SKM-1 treated with dmso at 0.1 percent for 144 hours (cell line): ENCODE data around the gene TMEM72.

ENCODE experiments used
- DNase-seq: peaks from one replicate; lab custom pipeline; 2025; ENCODE audit not compliant: unreplicated experiment; lab: John Stamatoyannopoulos, UW

The TMEM72 gene

GRCh38 chr10:44951576-44952226 is 40.6 kb downstream of the TMEM72 start:
- no peak for DNase-seq

GRCh38 chr10:44952779-44953231 is 41.7 kb downstream of the TMEM72 start:
- DNase-seq, result no peak

- DNase-seq, result no peak
Observed at GRCh38 chr10:44954042-44954441, 42.9 kb downstream of the TMEM72 start.

GRCh38 chr10:44954962-44955361 is 43.8 kb downstream of the TMEM72 start:
- DNase-seq, result no peak

- DNase-seq, result no peak
Observed at GRCh38 chr10:44955413-44956070, 44.4 kb downstream of the TMEM72 start.

GRCh38 chr10:44956226-44956625 is 45.1 kb downstream of the TMEM72 start:
- DNase-seq, result no peak

GRCh38 chr10:44956717-44957706 is 45.9 kb downstream of the TMEM72 start:
- no peak for DNase-seq

GRCh38 chr10:44958196-44958897 is 47.2 kb downstream of the TMEM72 start:
- no peak for DNase-seq

- no peak for DNase-seq
Observed at GRCh38 chr10:44958898-44959246, 47.7 kb downstream of the TMEM72 start.

- DNase-seq, result peak; percentile 85
Observed at GRCh38 chr10:44959247-44960087, 48.3 kb downstream of the TMEM72 start, which contains the start of gene RASSF4. Gene RASSF4, plus strand, starts transcription at chr10:44959802. Its CDS starts 10,401 bp downstream, at chr10:44970203.

GRCh38 chr10:44960088-44960460 is 48.9 kb downstream of the TMEM72 start:
- no peak for DNase-seq

GRCh38 chr10:44960482-44961229 is 49.5 kb downstream of the TMEM72 start:
- DNase-seq, result no peak

GRCh38 chr10:44961230-44961571 is 50.1 kb downstream of the TMEM72 start:
- no peak for DNase-seq

- DNase-seq, result no peak
Observed at GRCh38 chr10:44961931-44962750, 51.0 kb downstream of the TMEM72 start.

- peak; percentile 25 for DNase-seq
Observed at GRCh38 chr10:44962870-44963738, 52.0 kb downstream of the TMEM72 start.

- DNase-seq, result no peak
Observed at GRCh38 chr10:44963772-44964633, 52.9 kb downstream of the TMEM72 start.

GRCh38 chr10:44965104-44965503 is 54.0 kb downstream of the TMEM72 start:
- no peak for DNase-seq
